Skeletal muscle tissue (tissue), 4 donors: ENCODE measurements around the gene ZNF385D. TPM values are rescaled to one million over a fixed set of nuclear protein-coding genes. Genes with fewer than 3 reads are reported as not detected.

ENCODE experiments used
- H3K27ac ChIP-seq: one replicate; pipeline ENCODE4 v1.7.0; 2013; ENCODE audit warnings: mild to moderate bottlenecking, low read depth, low read length, inconsistent platforms
- H3K27me3 ChIP-seq, 3 donors: one replicate each; pipeline ENCODE4 v1.7.0; 2013; ENCODE audit warnings: low read length in 3 of 3; ENCODE audit not compliant: control insufficient read depth in 3 of 3, insufficient read depth in 3 of 3
- H3K36me3 ChIP-seq, 3 donors: one replicate each; pipeline ENCODE4 v1.7.0; 2013; ENCODE audit warnings: low read length in 3 of 3; ENCODE audit not compliant: control insufficient read depth in 3 of 3, insufficient read depth in 3 of 3
- H3K4me1 ChIP-seq, 3 donors: one replicate each; pipeline ENCODE4 v1.7.0; 2013; ENCODE audit warnings: low read length in 3 of 3, mild to moderate bottlenecking in 3 of 3; ENCODE audit not compliant: control insufficient read depth in 3 of 3, insufficient read depth in 3 of 3
- H3K4me3 ChIP-seq, 3 donors: one replicate each; pipeline ENCODE4 v1.7.0; 2013; ENCODE audit warnings: low read length in 3 of 3
- H3K9ac ChIP-seq, 3 donors: one replicate each; pipeline ENCODE4 v1.7.0; 2013; ENCODE audit warnings: low read length in 3 of 3, mild to moderate bottlenecking in 3 of 3, moderate library complexity in 2 of 3, low read depth in 1 of 3
- H3K9me3 ChIP-seq, 3 donors: one replicate each; pipeline ENCODE4 v1.7.0; 2013; ENCODE audit warnings: low read length in 3 of 3; ENCODE audit not compliant: control insufficient read depth in 3 of 3
- total RNA-seq: library from RNA; depleted of rRNA; stranded (reverse); fragments of >200 nt; gene quantifications from one replicate; pipeline ENCODE4 v1.2.3, GENCODE V29; 2014
- donor health status: Osteomylitis.

ZNF385D gene
- total RNA-seq: 9.4 TPM

- Histone ChIP-seq H3K27me3 (no peaks in the 10 kb centered on the region), H3K36me3 (no peaks in the 10 kb centered on the region), H3K4me1 (peaks cover 3 to 18% (median 8%) of the 10 kb centered on the region in 3 donors), H3K9ac (peak within 1 kb of the TSS; percentile 55 to 80 (median 60)), H3K4me3 (peak within 1 kb of the TSS; percentile 66 to 84 (median 74)), H3K9me3 (no peaks in the 10 kb centered on the region), H3K27ac (peak within 1 kb of the TSS; percentile 64)
These were observed at the start of gene ZNF385D for GRCh38 chr3:21750831-21751391. ZNF385D (minus strand) TSS chr3:21751210; CDS start chr3:21750916, 294 bp downstream.

GRCh38 chr3:21798356-21799088 lies 47.5 kb upstream of the ZNF385D start:
- H3K9ac ChIP-seq: no peak overlapping the region
- no peaks in the 10 kb centered on the region for H3K36me3 ChIP-seq
- no peak overlapping the region for H3K27ac ChIP-seq
- H3K9me3 ChIP-seq: no peaks in the 10 kb centered on the region
- peaks cover 3 to 11% (median 4%) of the 10 kb centered on the region in 3 donors for H3K4me1 ChIP-seq
- no peak overlapping the region for H3K4me3 ChIP-seq
- no peaks in the 10 kb centered on the region for H3K27me3 ChIP-seq

- Histone ChIP-seq H3K4me1 (peaks cover 3 to 13% (median 4%) of the 10 kb centered on the region in 3 donors), H3K4me3 (no peak overlapping the region), H3K9me3 (no peaks in the 10 kb centered on the region), H3K36me3 (no peaks in the 10 kb centered on the region), H3K27ac (no peak overlapping the region), H3K9ac (no peak overlapping the region), H3K27me3 (no peaks in the 10 kb centered on the region)
These were observed 44.9 kb upstream of the ZNF385D start for GRCh38 chr3:21795921-21796320.

- H3K36me3 ChIP-seq: no peaks in the 10 kb centered on the region
- H3K4me3 ChIP-seq: no peak overlapping the region
- no peaks in the 10 kb centered on the region for H3K9me3 ChIP-seq
- H3K27ac ChIP-seq: peak overlapping the region; percentile 14
- no peak overlapping the region for H3K9ac ChIP-seq
- H3K27me3 ChIP-seq: no peaks in the 10 kb centered on the region
- peaks cover 3 to 16% (median 4%) of the 10 kb centered on the region in 3 donors for H3K4me1 ChIP-seq
These were observed 44.3 kb upstream of the ZNF385D start for GRCh38 chr3:21795152-21795837.

GRCh38 chr3:21794291-21794690 lies 43.3 kb upstream of the ZNF385D start:
- Histone ChIP-seq H3K36me3 (no peaks in the 10 kb centered on the region), H3K9ac (no peak overlapping the region), H3K9me3 (no peaks in the 10 kb centered on the region), H3K27ac (no peak overlapping the region), H3K4me1 (peaks cover 3 to 16% (median 4%) of the 10 kb centered on the region in 3 donors), H3K4me3 (no peak overlapping the region), H3K27me3 (no peaks in the 10 kb centered on the region)

GRCh38 chr3:21792176-21792575 lies 41.2 kb upstream of the ZNF385D start:
- Histone ChIP-seq H3K9me3 (no peaks in the 10 kb centered on the region), H3K27me3 (no peaks in the 10 kb centered on the region), H3K9ac (no peak overlapping the region), H3K4me1 (peaks cover 3 to 16% (median 4%) of the 10 kb centered on the region in 3 donors), H3K27ac (peak overlapping the region; percentile 7), H3K36me3 (no peaks in the 10 kb centered on the region), H3K4me3 (no peak overlapping the region)

GRCh38 chr3:21791356-21791755 lies 40.3 kb upstream of the ZNF385D start:
- Histone ChIP-seq H3K9me3 (no peaks in the 10 kb centered on the region), H3K27ac (peak overlapping the region; percentile 7), H3K9ac (no peak overlapping the region), H3K27me3 (no peaks in the 10 kb centered on the region), H3K4me1 (peaks cover 3 to 16% (median 4%) of the 10 kb centered on the region in 3 donors), H3K36me3 (no peaks in the 10 kb centered on the region), H3K4me3 (no peak overlapping the region)

GRCh38 chr3:21790466-21790865 lies 39.5 kb upstream of the ZNF385D start:
- H3K4me3 ChIP-seq: no peak overlapping the region
- H3K27ac ChIP-seq: no peak overlapping the region
- no peaks in the 10 kb centered on the region for H3K27me3 ChIP-seq
- H3K36me3 ChIP-seq: no peaks in the 10 kb centered on the region
- H3K9ac ChIP-seq: no peak overlapping the region
- H3K4me1 ChIP-seq: peaks cover 3 to 12% (median 4%) of the 10 kb centered on the region in 3 donors
- H3K9me3 ChIP-seq: no peaks in the 10 kb centered on the region

GRCh38 chr3:21789730-21790129 lies 38.7 kb upstream of the ZNF385D start:
- Histone ChIP-seq H3K9me3 (no peaks in the 10 kb centered on the region), H3K36me3 (no peaks in the 10 kb centered on the region), H3K9ac (no peak overlapping the region), H3K4me1 (peaks cover 0 to 11% (median 0%) of the 10 kb centered on the region in 3 donors), H3K4me3 (no peak overlapping the region), H3K27me3 (no peaks in the 10 kb centered on the region), H3K27ac (no peak overlapping the region)

GRCh38 chr3:21786438-21786797 lies 35.4 kb upstream of the ZNF385D start:
- Histone ChIP-seq H3K9me3 (no peaks in the 10 kb centered on the region), H3K27me3 (no peaks in the 10 kb centered on the region), H3K27ac (peak overlapping the region; percentile 60), H3K9ac (no peak overlapping the region), H3K4me1 (peaks cover 0 to 8% (median 2%) of the 10 kb centered on the region in 3 donors), H3K36me3 (no peaks in the 10 kb centered on the region), H3K4me3 (no peak overlapping the region)
